GM20000 (cell line): Measurements from ENCODE around the gene WAC.
"Not testable (repeated sequence)": the region's sequence is repeated elsewhere in the genome, so short reads cannot be mapped to it uniquely, and the experiment has no call there.

Source experiments
- DNase-seq: peaks from one replicate; pipeline ENCODE4 v3.0.0; 2012; ENCODE audit warnings: low spot score
- CTCF ChIP-seq: IDR thresholded peaks from 2 replicates; pipeline ENCODE4 v1.5.1; 2012; ENCODE audit warnings: mild to moderate bottlenecking, control low read depth; ENCODE audit errors: extremely low read depth, missing control alignments

Gene WAC

GRCh38 chr10:28601012-28601411 is 68.1 kb downstream of the WAC start:
- DNase-seq: no peak

GRCh38 chr10:28604567-28605536 is 71.9 kb downstream of the WAC start:
- DNase-seq: no peak
- TF ChIP-seq CTCF: no peak

More at GRCh38 chr10:28601012-28601411, 68.1 kb downstream of the WAC start:
- TF ChIP-seq CTCF: no peak

- DNase-seq: no peak
- no peak for TF ChIP-seq CTCF
These were observed 73.7 kb downstream of the WAC start for GRCh38 chr10:28606568-28606967.

- not testable (repeated sequence) for DNase-seq
These were observed 76.7 kb downstream of the WAC start for GRCh38 chr10:28609636-28610035.

- no peak for DNase-seq
- no peak for TF ChIP-seq CTCF
These were observed 80.0 kb downstream of the WAC start for GRCh38 chr10:28612877-28613276.

GRCh38 chr10:28616514-28616913 is 83.6 kb downstream of the WAC start:
- no peak for DNase-seq
- TF ChIP-seq CTCF: no peak

- DNase-seq: no peak
- no peak for TF ChIP-seq CTCF
These were observed 86.5 kb downstream of the WAC start for GRCh38 chr10:28619455-28619854.

GRCh38 chr10:28620251-28620650 is 87.3 kb downstream of the WAC start:
- no peak for DNase-seq
- no peak for TF ChIP-seq CTCF
